K562 (cell line): Measurements from ENCODE around the gene USP16. TPM values are rescaled to one million over a fixed set of nuclear protein-coding genes. Genes with fewer than 3 reads are reported as not detected.

Experiments
- ATAC-seq: fragments of 200-7000 bp; cut with Tn5 transposase; 3 replicates; pipeline ENCODE4 v1.9.1; 2020; ENCODE audit warnings: moderate library complexity
- BruUV-seq: library from RNA; stranded (reverse); fragments of 400-500 nt; replicated peaks from 2 replicates; lab custom pipeline; 2021; lab: Mats Ljungman, UMichigan
- CTCF ChIA-PET: fragments of 300-600 bp; formaldehyde crosslinking; extraction: SDS; loops from one replicate; lab custom pipeline; 2021; ENCODE audit warnings: low intra/inter-chr PET ratio; lab: Yijun Ruan, JAX
- POLR2A ChIA-PET: fragments of 300-600, 350-650 bp; sonication (Branson Sonifier 250); formaldehyde crosslinking; extraction: SDS; loops from one replicate; lab custom pipeline; 2021; ENCODE audit warnings: antibody characterized with exemption, inconsistent platforms; lab: Yijun Ruan, JAX
- DNase-seq, 4 experiments: peaks; one replicate each; pipeline versions ENCODE4 v3.0.0 to v3.0.0-alpha.2; 2011 to 2018; ENCODE audit warnings: low spot score in 3 of 4, mixed read lengths in 3 of 4; ENCODE audit errors: extremely low read depth in 1 of 4
- FAIRE-seq: peaks from 2 replicates; lab custom pipeline; 2011; peaks lifted over from hg19 to GRCh38; lab: Jason Lieb, UNC
- H2AFZ ChIP-seq: 2 replicates; pipeline ENCODE4 v1.6.0; 2011; ENCODE audit warnings: low read depth, low read length, control low read depth, inconsistent platforms
- H3K27ac ChIP-seq: fragments of 200-600 bp; 3 replicates; pipeline ENCODE4 v1.8.0; 2011; ENCODE audit warnings: low read depth, mild to moderate bottlenecking, control low read depth, inconsistent platforms, low read length, moderate library complexity, mixed read lengths; ENCODE audit errors: extremely low read depth
- H3K27me3 ChIP-seq, 2 experiments: fragments of 300-600 bp in 1 of 2; 2 replicates in 1 of 2; 3 replicates in 1 of 2; pipeline versions ENCODE4 v1.6.0 to v1.8.0; 2011; ENCODE audit warnings: inconsistent platforms in 2 of 2, low read length in 2 of 2, mild to moderate bottlenecking in 1 of 2, mixed read lengths in 1 of 2, moderate library complexity in 1 of 2; ENCODE audit not compliant: control insufficient read depth in 2 of 2, insufficient read depth in 2 of 2
- H3K36me3 ChIP-seq: fragments of 300-600 bp; 3 replicates; pipeline ENCODE4 v1.8.0; 2011; ENCODE audit warnings: mild to moderate bottlenecking, low read length, inconsistent platforms; ENCODE audit not compliant: control insufficient read depth, insufficient read depth
- H3K4me1 ChIP-seq, 2 experiments: fragments of 200-600 bp in 1 of 2; replicated peaks in 1 of 2; 2 replicates in 1 of 2; 3 replicates in 1 of 2; pipeline versions ENCODE4 v1.5.1 to v1.8.0; 2011; ENCODE audit warnings: inconsistent platforms in 2 of 2, low read length in 2 of 2, mild to moderate bottlenecking in 1 of 2, mixed read lengths in 1 of 2, moderate library complexity in 1 of 2; ENCODE audit not compliant: control insufficient read depth in 2 of 2, insufficient read depth in 2 of 2
- H3K4me2 ChIP-seq: 2 replicates; pipeline ENCODE4 v1.6.1; 2011; ENCODE audit warnings: low read length, control low read depth, inconsistent platforms, mixed read lengths; ENCODE audit not compliant: insufficient read depth
- H3K4me3 ChIP-seq: fragments of 200-600 bp; sonication (generic), shearing (Covaris generic); 2 replicates; pipeline ENCODE4 v1.5.1; 2016; ENCODE audit warnings: control low read depth, inconsistent platforms
- H3K79me2 ChIP-seq: fragments of 200-600 bp; 3 replicates; pipeline ENCODE4 v1.8.0; 2011; ENCODE audit warnings: low read length, inconsistent platforms; ENCODE audit not compliant: control insufficient read depth, insufficient read depth
- H3K9ac ChIP-seq, 2 experiments: 2 replicates each; pipeline versions ENCODE4 v1.6.0 to v1.6.1; 2011; ENCODE audit warnings: low read depth in 2 of 2, low read length in 2 of 2, control low read depth in 1 of 2, inconsistent platforms in 1 of 2, mild to moderate bottlenecking in 1 of 2, mixed read lengths in 1 of 2; ENCODE audit not compliant: insufficient read depth in 1 of 2
- H3K9me1 ChIP-seq: one replicate; pipeline ENCODE4 v1.6.0; 2011; ENCODE audit warnings: inconsistent platforms, mild to moderate bottlenecking, low read length, moderate library complexity; ENCODE audit not compliant: control insufficient read depth, insufficient read depth
- H3K9me3 ChIP-seq: replicated peaks from 2 replicates; pipeline ENCODE4 v1.5.1; 2011; ENCODE audit warnings: low read depth, low read length, inconsistent platforms; ENCODE audit not compliant: control insufficient read depth, insufficient read depth
- H4K20me1 ChIP-seq: replicated peaks from 2 replicates; pipeline ENCODE4 v1.6.1; 2011; ENCODE audit warnings: low read length, inconsistent platforms, mixed read lengths; ENCODE audit not compliant: control insufficient read depth, insufficient read depth
- ADNP ChIP-seq: fragments of 200-800 bp; sonication (Bioruptor generic); IDR thresholded peaks from 2 replicates; pipeline ENCODE4 v1.6.1; 2016; ENCODE audit warnings: missing genetic modification characterization, missing compliant biosample characterization
- ARNT ChIP-seq, 2 experiments: fragments of 450-650 bp; IDR thresholded peaks; 2 replicates each; pipeline ENCODE4 v1.6.1; 2016; ENCODE audit warnings: mild to moderate bottlenecking in 1 of 2
- HDAC1 ChIP-seq, 2 experiments: fragments of 450-650 bp; IDR thresholded peaks; 2 replicates each; pipeline ENCODE4 v1.6.1; 2016 to 2017; ENCODE audit warnings: inconsistent platforms in 1 of 2, mild to moderate bottlenecking in 1 of 2, moderate library complexity in 1 of 2
- ZC3H4 ChIP-seq: sonication (generic); formaldehyde crosslinking; IDR thresholded peaks from 2 replicates; pipeline ENCODE4 v1.9.0; 2021; ENCODE audit warnings: missing genetic modification reagents, borderline replicate concordance
- WGBS: fragments of 100-300 bp; shearing (Covaris generic); methylation state at CpG from one replicate; pipeline ENCODE4 v1.1.6; 2016; ENCODE audit warnings: low coverage, mixed read lengths; ENCODE audit not compliant: insufficient coverage; ENCODE audit errors: missing lambda C conversion rate; 5-methylcytosine and 5-hydroxymethylcytosine counted together
- in situ Hi-C: fragments of 300-500 bp; cut with MboI; formaldehyde crosslinking; loops from 4 replicates; pipeline ENCODE4 v1.15.0; 2018; ENCODE audit warnings: inconsistent platforms, mixed read lengths
- intact Hi-C: fragments of 100-400 bp; cut with micrococcal nuclease; formaldehyde crosslinking; loops from 2 replicates; pipeline ENCODE4 v1.14.2; 2022
- polyA plus RNA-seq, 8 experiments: library from polyadenylated mRNA; depleted of rRNA in 4 of 8; stranded (reverse) in 5 of 8; unstranded in 3 of 8; fragments of >200 nt; fragmentation: Nextera tagmentation in 2 of 8; fragmentation: Illumina TruSeq in 1 of 8; extraction: Ambion mirVana in 2 of 8; extraction: Trizol in 1 of 8; gene quantifications; 2 replicates each; pipeline versions ENCODE4 v1.2.1 to v1.2.3, GENCODE V29; 2011 to 2014; ENCODE audit warnings: inconsistent platforms in 1 of 8, missing spikeins in 1 of 8
- total RNA-seq, 7 experiments: library from RNA; depleted of rRNA in 6 of 7; stranded (reverse); fragments of >200 nt in 6 of 7; fragmentation: Illumina TruSeq in 2 of 7; extraction: Trizol in 2 of 7; gene quantifications; 2 replicates each; pipeline versions ENCODE4 v1.2.1 to v1.2.3, GENCODE V29; 2011 to 2021; ENCODE audit warnings: low replicate concordance in 1 of 7

Gene USP16
- total and polyA plus RNA-seq, 9 of the 15 experiments (the other 6 are each of a cell fraction or from before 2014, with no cell fraction given): 38.4 to 90.9 (median 62.8) TPM

- ATAC-seq: no peak
- H2AFZ ChIP-seq: no peak overlapping the region
- no peak overlapping the region for H3K27ac ChIP-seq
- 86% methylated on average over 1 of the region's 1 CpG for WGBS
- no peak overlapping the region for H3K4me2 ChIP-seq
- H3K4me1 ChIP-seq: peaks cover under 1 to 7% of the 10 kb centered on the region in 2 experiments; a peak in 1 of 5 replicates
- no peak for DNase-seq
- no peak overlapping the region for H3K9ac ChIP-seq
- H3K79me2 ChIP-seq: peaks cover 33% of the 10 kb centered on the region
- H4K20me1 ChIP-seq: no peaks in the 10 kb centered on the region
- H3K36me3 ChIP-seq: peaks cover 75% of the 10 kb centered on the region
- POLR2A ChIA-PET: interaction anchor here (0.7 to 7.6 kb wide), 7 partner anchors 9 to 42 kb away, joined by 3 to 56 read pairs (median 4); partner anchors contain the start of gene RWDD2B
- H3K4me3 ChIP-seq: no peak overlapping the region
- TF ChIP-seq ARNT (IDR thresholded peaks at IDR 0.05) (no peak), ZC3H4 (CRISPR knock-in tag) (0 out of 2 replicates have a peak, but pooled peaks have one; percentile 48)
- TF ChIP-seq, all 486 proteins: peak for 1
- in situ Hi-C loops (no loop called here), intact Hi-C loops (no loop called here)
- CTCF ChIA-PET: no interaction called here
- FAIRE-seq: no peak
- no peaks in the 10 kb centered on the region for H3K27me3 ChIP-seq
- no peaks in the 10 kb centered on the region for H3K9me1 ChIP-seq
- BruUV-seq: no TSS peak
- H3K9me3 ChIP-seq: no peaks in the 10 kb centered on the region
These were observed 6.4 kb downstream of the USP16 start for GRCh38 chr21:29030909-29031308.

- no peak for ATAC-seq
- H3K9me1 ChIP-seq: no peaks in the 10 kb centered on the region
- H3K4me2 ChIP-seq: no peak overlapping the region
- H3K27ac ChIP-seq: no peak overlapping the region
- no peak for DNase-seq
- H3K27me3 ChIP-seq: no peaks in the 10 kb centered on the region
- H3K9me3 ChIP-seq: no peaks in the 10 kb centered on the region
- peaks cover 9% of the 10 kb centered on the region; the same call in 2 of the 3 replicates for H3K79me2 ChIP-seq
- no peak for FAIRE-seq
- in situ Hi-C loops (no loop called here), intact Hi-C loops (no loop called here)
- no peak overlapping the region for H2AFZ ChIP-seq
- H3K9ac ChIP-seq: no peak overlapping the region
- TF ChIP-seq ADNP (tag) (no peak), HDAC1 (IDR thresholded peaks at IDR 0.05) (no peak)
- ChIA-PET CTCF (no interaction called here), POLR2A (interaction anchor here (0.8 to 3.5 kb wide), 3 partner anchors 8 to 47 kb away, joined by 3 to 12 read pairs (median 3); partner anchors contain the start of gene USP16)
- H3K4me1 ChIP-seq: no peaks in the 10 kb centered on the region
- BruUV-seq: no TSS peak
- peaks cover 92% of the 10 kb centered on the region for H3K36me3 ChIP-seq
- no peaks in the 10 kb centered on the region for H4K20me1 ChIP-seq
- H3K4me3 ChIP-seq: no peak overlapping the region
- 60% methylated on average over 4 of the region's 4 CpGs for WGBS
These were observed 8.8 kb downstream of the USP16 start for GRCh38 chr21:29033301-29033700.
